ENCODE measurements around the gene HK1.
"Not testable (repeated sequence)": the region's sequence is repeated elsewhere in the genome, so short reads cannot be mapped to it uniquely, and the experiment has no call there.

Gene HK1

DNA sequence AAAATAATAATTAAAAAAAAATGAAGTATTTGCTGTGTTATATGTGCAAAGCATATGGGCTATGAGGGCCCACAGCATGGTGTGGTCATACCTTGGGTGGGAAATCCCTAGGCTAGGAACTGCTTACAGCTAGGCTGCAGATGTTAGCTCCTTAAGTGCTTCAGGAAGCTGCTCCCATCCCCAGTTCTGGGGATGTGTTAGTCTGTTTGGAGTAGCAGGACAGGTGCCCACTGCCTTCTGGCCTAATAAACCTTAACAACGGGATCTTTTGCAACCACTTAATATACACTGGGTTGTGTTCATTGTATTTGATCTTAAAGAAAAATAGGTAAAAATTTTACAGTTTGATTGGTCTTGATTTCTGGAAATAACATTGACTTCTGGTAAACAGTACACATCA lies 46.3 kb downstream of the HK1 start:
- ATAC-seq (ENCODE audit: insufficient read depth, low read depth), result no peak
- Histone ChIP-seq H3K79me2 (ENCODE audit: insufficient read depth, low read length) (peaks cover 93% of the 10 kb centered on the region), H3K4me3 (ENCODE audit: low read depth in 1 of 2, low read length in 2 of 2) (no peak overlapping the region), H3K9ac (ENCODE audit: low read depth, low read length) (no peak overlapping the region), H3K36me3 (ENCODE audit: insufficient read depth, low read length) (peaks cover 12% of the 10 kb centered on the region), H3K27ac (ENCODE audit: low read length) (no peak overlapping the region), H2AFZ (ENCODE audit: low read depth, low read length) (no peak overlapping the region), H3K27me3 (ENCODE audit: insufficient read depth, low read length, poor library complexity) (no peaks in the 10 kb centered on the region), H3K4me1 (ENCODE audit: insufficient read depth, low read length) (peaks cover 21% of the 10 kb centered on the region), H4K20me1 (ENCODE audit: insufficient read depth, low read length) (peaks cover 47% of the 10 kb centered on the region), H3K9me3 (ENCODE audit: insufficient read depth, low read length, severe bottlenecking) (no peaks in the 10 kb centered on the region), H3K4me2 (ENCODE audit: insufficient read depth, low read length) (no peak overlapping the region)
- no peak for DNase-seq
- no peak for TF ChIP-seq EZH2 (IDR thresholded peaks at IDR 0.05; ENCODE audit: borderline replicate concordance, low read depth, low read length, severe bottlenecking)

DNA sequence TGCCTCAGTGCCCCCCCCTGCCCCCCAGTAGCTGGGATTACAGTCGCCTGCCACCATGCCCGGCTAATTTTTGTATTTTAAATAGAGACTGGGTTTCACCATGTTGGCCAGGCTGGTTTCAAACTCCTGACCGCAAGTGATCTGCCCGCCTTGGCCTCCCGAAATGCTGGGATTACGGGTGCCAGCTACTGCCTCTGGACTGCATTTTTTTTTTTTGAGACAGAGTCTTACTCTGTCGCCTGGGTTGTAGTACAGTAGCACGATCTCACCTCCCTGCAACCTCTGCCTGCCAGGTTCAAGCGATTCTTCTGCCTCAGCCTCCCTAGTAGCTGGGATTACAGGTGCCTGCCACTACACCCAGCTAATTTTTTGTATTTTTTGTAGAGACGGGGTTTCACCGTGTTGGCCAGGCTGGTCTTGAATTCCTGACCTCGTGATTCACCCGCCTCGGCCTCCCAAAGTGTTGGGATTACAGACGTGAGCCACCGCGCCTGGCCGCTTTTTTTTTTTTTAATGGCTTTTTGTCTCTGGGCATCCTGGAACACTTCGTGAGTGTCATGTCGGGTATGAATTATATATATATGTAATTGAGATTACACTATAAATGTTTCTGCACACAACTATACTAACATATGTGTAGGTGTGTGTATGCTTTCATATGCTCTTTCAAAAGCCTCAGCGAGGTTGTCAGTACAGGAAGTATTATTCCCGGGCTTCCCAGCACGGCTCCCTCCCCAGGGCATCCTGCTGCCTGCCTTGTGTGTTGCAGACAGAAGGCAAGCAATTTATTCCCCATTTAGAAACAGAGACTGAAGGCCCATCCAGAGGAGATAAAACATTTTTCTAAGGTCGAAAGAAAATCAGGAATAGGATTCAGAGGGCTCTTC lies 47.6 kb downstream of the HK1 start:
- not testable (repeated sequence) for H3K27ac ChIP-seq (ENCODE audit: low read length); H3K4me3 ChIP-seq (ENCODE audit: low read depth in 1 of 2, low read length in 2 of 2); H3K9me3 ChIP-seq (ENCODE audit: insufficient read depth, low read length, severe bottlenecking); H3K4me2 ChIP-seq (ENCODE audit: insufficient read depth, low read length); H3K4me1 ChIP-seq (ENCODE audit: insufficient read depth, low read length); H3K9ac ChIP-seq (ENCODE audit: low read depth, low read length); H3K27me3 ChIP-seq (ENCODE audit: insufficient read depth, low read length, poor library complexity); H3K36me3 ChIP-seq (ENCODE audit: insufficient read depth, low read length); DNase-seq; H2AFZ ChIP-seq (ENCODE audit: low read depth, low read length); ATAC-seq (ENCODE audit: insufficient read depth, low read depth)
- Histone ChIP-seq H4K20me1 (ENCODE audit: insufficient read depth, low read length) (peaks cover 40% of the 10 kb centered on the region), H3K79me2 (ENCODE audit: insufficient read depth, low read length) (peaks cover 93% of the 10 kb centered on the region)

DNA sequence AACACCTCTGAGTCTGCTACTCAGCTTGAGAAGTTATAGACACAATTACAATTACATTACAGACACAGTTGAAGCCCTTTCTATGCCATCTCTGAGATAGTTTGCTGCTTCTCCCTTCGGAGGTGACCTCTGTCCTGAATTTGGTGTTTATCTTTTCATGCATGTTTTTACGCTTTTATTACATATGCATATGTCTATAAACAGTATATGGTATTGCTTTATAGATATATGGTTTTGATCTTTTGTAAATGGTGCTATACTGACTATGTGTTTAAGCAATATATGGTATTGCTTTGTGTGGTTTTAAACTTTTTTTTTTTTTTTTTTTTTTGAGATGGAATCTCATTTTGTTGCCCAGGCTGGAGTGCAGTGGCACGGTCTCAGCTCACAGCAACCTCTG lies 48.4 kb downstream of the HK1 start:
- no peaks in the 10 kb centered on the region for H3K9me3 ChIP-seq (ENCODE audit: insufficient read depth, low read length, severe bottlenecking)
- no peaks in the 10 kb centered on the region for H3K27me3 ChIP-seq (ENCODE audit: insufficient read depth, low read length, poor library complexity)
- TF ChIP-seq, protein P1, sequence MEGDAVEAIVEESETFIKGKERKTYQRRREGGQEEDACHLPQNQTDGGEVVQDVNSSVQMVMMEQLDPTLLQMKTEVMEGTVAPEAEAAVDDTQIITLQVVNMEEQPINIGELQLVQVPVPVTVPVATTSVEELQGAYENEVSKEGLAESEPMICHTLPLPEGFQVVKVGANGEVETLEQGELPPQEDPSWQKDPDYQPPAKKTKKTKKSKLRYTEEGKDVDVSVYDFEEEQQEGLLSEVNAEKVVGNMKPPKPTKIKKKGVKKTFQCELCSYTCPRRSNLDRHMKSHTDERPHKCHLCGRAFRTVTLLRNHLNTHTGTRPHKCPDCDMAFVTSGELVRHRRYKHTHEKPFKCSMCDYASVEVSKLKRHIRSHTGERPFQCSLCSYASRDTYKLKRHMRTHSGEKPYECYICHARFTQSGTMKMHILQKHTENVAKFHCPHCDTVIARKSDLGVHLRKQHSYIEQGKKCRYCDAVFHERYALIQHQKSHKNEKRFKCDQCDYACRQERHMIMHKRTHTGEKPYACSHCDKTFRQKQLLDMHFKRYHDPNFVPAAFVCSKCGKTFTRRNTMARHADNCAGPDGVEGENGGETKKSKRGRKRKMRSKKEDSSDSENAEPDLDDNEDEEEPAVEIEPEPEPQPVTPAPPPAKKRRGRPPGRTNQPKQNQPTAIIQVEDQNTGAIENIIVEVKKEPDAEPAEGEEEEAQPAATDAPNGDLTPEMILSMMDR (IDR thresholded peaks at IDR 0.05; ENCODE audit: borderline replicate concordance, extremely low read depth, low read length, poor library complexity, severe bottlenecking), result no peak
- no peak for TF ChIP-seq EZH2 (IDR thresholded peaks at IDR 0.05; ENCODE audit: borderline replicate concordance, low read depth, low read length, severe bottlenecking)
- H4K20me1 ChIP-seq (ENCODE audit: insufficient read depth, low read length), result peaks cover 39% of the 10 kb centered on the region
- H3K4me3 ChIP-seq (ENCODE audit: low read depth in 1 of 2, low read length in 2 of 2), result no peak overlapping the region
- no peak overlapping the region for H3K27ac ChIP-seq (ENCODE audit: low read length)
- H3K79me2 ChIP-seq (ENCODE audit: insufficient read depth, low read length), result peaks cover 93% of the 10 kb centered on the region
- peaks cover 9% of the 10 kb centered on the region for H3K36me3 ChIP-seq (ENCODE audit: insufficient read depth, low read length)
- no peak overlapping the region for H3K4me2 ChIP-seq (ENCODE audit: insufficient read depth, low read length)
- ATAC-seq (ENCODE audit: insufficient read depth, low read depth), result no peak
- H2AFZ ChIP-seq (ENCODE audit: low read depth, low read length), result no peak overlapping the region
- H3K4me1 ChIP-seq (ENCODE audit: insufficient read depth, low read length), result no peaks in the 10 kb centered on the region
- no peak for DNase-seq
- H3K9ac ChIP-seq (ENCODE audit: low read depth, low read length), result no peak overlapping the region

DNA sequence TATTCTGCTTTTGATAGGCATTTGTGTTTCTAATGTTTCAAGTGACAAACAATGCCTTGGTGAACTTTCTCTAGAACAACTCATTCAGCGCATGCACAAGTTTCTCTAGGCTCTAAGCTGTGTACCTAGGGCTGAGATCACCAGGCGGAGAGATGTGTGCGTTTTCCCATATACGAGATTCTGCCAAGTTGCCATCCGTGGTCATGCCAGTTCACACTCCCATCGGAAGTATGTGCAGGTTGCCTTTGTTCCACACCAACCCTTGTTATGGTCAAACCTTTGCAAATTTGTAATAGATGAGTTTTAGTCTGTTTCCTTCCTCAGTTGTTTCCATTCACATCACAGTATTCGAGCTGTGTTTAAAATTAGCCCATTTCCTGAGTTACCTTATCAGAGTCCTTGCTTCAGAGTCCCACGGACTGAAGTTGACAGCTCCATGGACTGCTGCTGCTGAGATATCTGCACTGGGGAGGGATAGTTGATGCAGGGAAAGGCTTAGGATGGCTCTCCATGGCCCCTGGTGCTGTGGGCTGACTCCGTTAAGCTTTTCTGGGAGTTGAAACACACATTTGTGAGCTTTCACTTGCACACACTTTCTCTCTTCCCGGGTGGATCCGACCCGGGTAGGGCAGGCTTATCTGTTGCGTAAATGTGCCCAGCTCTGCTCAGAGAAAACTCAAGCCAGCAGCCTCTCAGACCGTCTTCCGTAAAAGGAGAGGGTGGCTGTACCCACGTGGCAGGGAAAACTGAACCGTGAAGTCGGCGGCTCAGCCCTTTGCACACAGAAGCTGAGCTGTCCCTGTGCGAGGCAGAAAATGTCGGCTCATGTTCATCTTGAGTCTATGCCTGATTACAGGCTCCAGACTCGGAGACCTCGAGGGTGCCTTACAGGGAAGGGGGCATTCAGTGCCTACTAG lies 49.4 kb downstream of the HK1 start:
- Histone ChIP-seq H3K79me2 (ENCODE audit: insufficient read depth, low read length) (peaks cover 94% of the 10 kb centered on the region), H3K4me1 (ENCODE audit: insufficient read depth, low read length) (no peaks in the 10 kb centered on the region), H3K27ac (ENCODE audit: low read length) (no peak overlapping the region), H3K9ac (ENCODE audit: low read depth, low read length) (no peak overlapping the region), H3K36me3 (ENCODE audit: insufficient read depth, low read length) (peaks cover 12% of the 10 kb centered on the region), H3K27me3 (ENCODE audit: insufficient read depth, low read length, poor library complexity) (no peaks in the 10 kb centered on the region), H3K4me3 (ENCODE audit: low read depth in 1 of 2, low read length in 2 of 2) (no peak overlapping the region), H2AFZ (ENCODE audit: low read depth, low read length) (no peak overlapping the region), H4K20me1 (ENCODE audit: insufficient read depth, low read length) (peaks cover 39% of the 10 kb centered on the region), H3K9me3 (ENCODE audit: insufficient read depth, low read length, severe bottlenecking) (no peaks in the 10 kb centered on the region), H3K4me2 (ENCODE audit: insufficient read depth, low read length) (no peak overlapping the region)
- ATAC-seq (ENCODE audit: insufficient read depth, low read depth) (no peak), DNase-seq (no peak)
- TF ChIP-seq, protein P1 (IDR thresholded peaks at IDR 0.05; ENCODE audit: borderline replicate concordance, extremely low read depth, low read length, poor library complexity, severe bottlenecking), result no peak
- TF ChIP-seq EZH2 (IDR thresholded peaks at IDR 0.05; ENCODE audit: borderline replicate concordance, low read depth, low read length, severe bottlenecking), result no peak
